ENCODE measurements around the gene NEK1.

NEK1 gene

GRCh38 chr4:169622566-169622965, 10.2 kb upstream of the NEK1 start:
- DNase-seq (ENCODE audit: low read depth in 1 of 2, low spot score in 1 of 2), result no peak
- in situ Hi-C loops (cut with HindIII; ENCODE audit: low pct_unique_long_range_greater_than_20kb, low sequenced_read_pairs), result no loop called here
- TF ChIP-seq JUND (IDR thresholded peaks at IDR 0.05; ENCODE audit: low read depth), result no peak

- DNase-seq (ENCODE audit: low read depth in 1 of 2, low spot score in 1 of 2), result no peak
- no peak for TF ChIP-seq JUND (IDR thresholded peaks at IDR 0.05; ENCODE audit: low read depth)
- in situ Hi-C loops (cut with HindIII; ENCODE audit: low pct_unique_long_range_greater_than_20kb, low sequenced_read_pairs), result no loop called here
These were observed 9.5 kb upstream of the NEK1 start for GRCh38 chr4:169621731-169622492.

GRCh38 chr4:169620880-169621248, 8.5 kb upstream of the NEK1 start:
- in situ Hi-C loops (cut with HindIII; ENCODE audit: low pct_unique_long_range_greater_than_20kb, low sequenced_read_pairs), result no loop called here
- TF ChIP-seq JUND (IDR thresholded peaks at IDR 0.05; ENCODE audit: low read depth), result no peak
- DNase-seq (ENCODE audit: low read depth in 1 of 2, low spot score in 1 of 2), result peak in 1 of 2 experiments; percentile 34

GRCh38 chr4:169619958-169620879, 7.8 kb upstream of the NEK1 start, which contains the start of gene CLCN3:
CLCN3 (plus strand) TSS chr4:169620578; CDS start chr4:169635929, 15,351 bp downstream.
- in situ Hi-C loops (cut with HindIII; ENCODE audit: low pct_unique_long_range_greater_than_20kb, low sequenced_read_pairs), result no loop called here
- peak; percentile 69 to 97 for DNase-seq (ENCODE audit: low read depth in 1 of 2, low spot score in 1 of 2)
- TF ChIP-seq JUND (IDR thresholded peaks at IDR 0.05; ENCODE audit: low read depth), result no peak

GRCh38 chr4:169619518-169619957, 7.2 kb upstream of the NEK1 start:
- peak in 1 of 2 experiments; percentile 77 for DNase-seq (ENCODE audit: low read depth in 1 of 2, low spot score in 1 of 2)
- no peak for TF ChIP-seq JUND (IDR thresholded peaks at IDR 0.05; ENCODE audit: low read depth)
- in situ Hi-C loops (cut with HindIII; ENCODE audit: low pct_unique_long_range_greater_than_20kb, low sequenced_read_pairs), result no loop called here

GRCh38 chr4:169618986-169619385, 6.6 kb upstream of the NEK1 start:
- in situ Hi-C loops (cut with HindIII; ENCODE audit: low pct_unique_long_range_greater_than_20kb, low sequenced_read_pairs), result no loop called here
- no peak for TF ChIP-seq JUND (IDR thresholded peaks at IDR 0.05; ENCODE audit: low read depth)

GRCh38 chr4:169618286-169618685, 5.9 kb upstream of the NEK1 start:
- no peak for TF ChIP-seq JUND (IDR thresholded peaks at IDR 0.05; ENCODE audit: low read depth)
- in situ Hi-C loops (cut with HindIII; ENCODE audit: low pct_unique_long_range_greater_than_20kb, low sequenced_read_pairs), result no loop called here
- DNase-seq (ENCODE audit: low read depth in 1 of 2, low spot score in 1 of 2), result peak in 1 of 2 experiments; percentile 39

More at GRCh38 chr4:169618986-169619385, 6.6 kb upstream of the NEK1 start:
- no peak for DNase-seq (ENCODE audit: low read depth in 1 of 2, low spot score in 1 of 2)

GRCh38 chr4:169617306-169617705, 4.9 kb upstream of the NEK1 start:
- DNase-seq (ENCODE audit: low read depth in 1 of 2, low spot score in 1 of 2), result no peak
- TF ChIP-seq JUND (IDR thresholded peaks at IDR 0.05; ENCODE audit: low read depth), result no peak
- in situ Hi-C loops (cut with HindIII; ENCODE audit: low pct_unique_long_range_greater_than_20kb, low sequenced_read_pairs), result no loop called here

GRCh38 chr4:169616846-169617245, 4.5 kb upstream of the NEK1 start:
- DNase-seq (ENCODE audit: low read depth in 1 of 2, low spot score in 1 of 2), result no peak
- in situ Hi-C loops (cut with HindIII; ENCODE audit: low pct_unique_long_range_greater_than_20kb, low sequenced_read_pairs), result no loop called here
- TF ChIP-seq JUND (IDR thresholded peaks at IDR 0.05; ENCODE audit: low read depth), result no peak

- in situ Hi-C loops (cut with HindIII; ENCODE audit: low pct_unique_long_range_greater_than_20kb, low sequenced_read_pairs), result no loop called here
- TF ChIP-seq JUND (IDR thresholded peaks at IDR 0.05; ENCODE audit: low read depth), result no peak
- DNase-seq (ENCODE audit: low read depth in 1 of 2, low spot score in 1 of 2), result no peak
These were observed 3.2 kb upstream of the NEK1 start for GRCh38 chr4:169615467-169616106.

- no peak for TF ChIP-seq JUND (IDR thresholded peaks at IDR 0.05; ENCODE audit: low read depth)
- in situ Hi-C loops (cut with HindIII; ENCODE audit: low pct_unique_long_range_greater_than_20kb, low sequenced_read_pairs), result no loop called here
- DNase-seq (ENCODE audit: low read depth in 1 of 2, low spot score in 1 of 2), result peak; percentile 11 to 87
These were observed 782 bp upstream of the NEK1 start for GRCh38 chr4:169612871-169613859.

Measured in T47D (cell line).